GM18498 (cell line): ENCODE data around the gene ADCY4.
"Not testable (repeated sequence)": the region's sequence is repeated elsewhere in the genome, so short reads cannot be mapped to it uniquely, and the experiment has no call there.

Source experiments
- ATAC-seq: cut with Tn5 transposase; IDR thresholded peaks from one replicate; pipeline ENCODE4 v1.9.1; 2021; ENCODE audit warnings: mild to moderate bottlenecking, moderate library complexity; ENCODE audit not compliant: unreplicated experiment

Gene ADCY4

GRCh38 chr14:24334431-24335291, at the start of gene ADCY4:
Gene ADCY4, minus strand, starts transcription at chr14:24335071. Its CDS starts 419 bp downstream, at chr14:24334652.
- no peak for ATAC-seq

GRCh38 chr14:24384169-24384568, 49.3 kb upstream of the ADCY4 start:
- no peak for ATAC-seq

- no peak for ATAC-seq
Measured at GRCh38 chr14:24382064-24382371, 47.1 kb upstream of the ADCY4 start.

DNA sequence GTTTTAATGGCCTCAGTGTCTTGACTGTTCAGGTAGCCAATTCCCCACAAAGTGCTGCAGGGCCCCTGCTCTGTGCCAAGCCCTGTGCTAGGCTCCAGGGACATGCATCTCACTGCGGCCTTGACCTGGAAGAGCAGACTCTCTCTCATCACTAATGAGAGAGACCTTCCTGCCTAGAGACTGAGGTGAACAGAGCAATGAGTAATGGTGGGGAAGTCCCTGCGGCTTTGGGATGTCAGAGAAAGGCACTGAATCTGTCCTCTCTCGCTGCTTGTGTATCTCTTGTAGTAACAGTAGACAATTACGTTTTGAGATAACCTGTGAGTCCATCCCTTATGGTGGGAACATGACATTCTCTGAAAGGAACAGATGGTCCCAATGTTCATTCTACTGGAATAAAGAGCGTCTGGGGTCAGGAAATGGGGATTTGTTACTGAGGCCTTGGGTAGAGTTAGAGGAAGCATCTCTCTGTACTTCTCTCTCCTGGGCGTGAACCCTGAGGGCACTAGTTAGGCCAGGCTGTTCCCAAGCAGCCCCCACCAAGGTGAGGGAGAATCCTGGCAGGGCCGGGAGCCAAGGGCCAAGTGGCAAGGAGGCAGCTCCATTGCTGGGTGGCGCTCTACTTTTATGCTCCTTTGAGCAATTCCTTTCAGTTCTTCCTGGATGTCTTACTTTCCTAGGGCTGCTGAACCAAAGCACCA, 46.6 kb upstream of the ADCY4 start:
- no peak for ATAC-seq

GRCh38 chr14:24379907-24380730, 45.2 kb upstream of the ADCY4 start:
- no peak for ATAC-seq

DNA sequence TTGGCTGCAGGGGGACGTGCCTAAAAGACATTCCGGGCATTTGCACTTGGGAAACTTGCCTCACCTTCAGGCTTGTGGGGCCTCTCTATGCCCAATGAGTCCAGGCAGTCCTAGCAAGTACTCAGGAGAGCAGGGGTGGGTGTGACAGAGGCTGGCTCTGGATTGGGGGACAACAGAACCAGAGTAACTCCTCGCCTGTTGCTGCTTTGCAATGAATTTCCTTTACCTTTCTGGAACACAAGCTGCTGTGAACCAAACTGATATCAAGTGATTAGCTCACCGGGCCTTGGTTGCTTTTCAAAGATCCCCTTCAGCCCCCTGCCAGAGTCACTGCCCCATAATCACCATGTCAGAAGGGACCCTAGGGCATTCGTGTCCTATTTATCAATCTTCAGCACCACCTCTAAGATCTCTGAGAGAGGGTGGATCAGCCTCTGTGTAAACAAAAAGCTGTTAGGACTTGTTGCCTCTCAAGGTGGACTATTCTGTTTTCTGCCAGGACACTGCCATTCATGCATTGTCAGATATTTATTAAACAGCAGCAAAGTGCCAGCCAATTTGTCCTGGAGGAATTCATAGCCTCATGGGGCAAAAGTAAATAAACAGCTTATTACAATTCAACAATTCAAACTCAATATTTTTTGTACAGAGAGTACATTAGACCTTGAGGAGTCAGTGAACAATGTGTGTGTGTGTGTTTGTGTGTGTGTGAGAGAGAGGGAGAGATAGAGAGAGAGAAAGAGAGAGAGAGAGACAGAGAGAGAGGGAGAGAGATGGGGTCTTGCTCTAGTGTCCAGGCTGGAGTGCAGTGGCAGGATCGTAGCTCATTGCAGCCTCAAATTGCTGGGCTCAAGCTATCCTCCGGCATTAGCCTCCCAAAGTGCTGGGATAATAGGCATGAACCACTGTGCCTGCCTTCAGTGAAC, 44.4 kb upstream of the ADCY4 start:
- no peak for ATAC-seq

GRCh38 chr14:24378327-24378726, 43.5 kb upstream of the ADCY4 start:
- no peak for ATAC-seq

DNA sequence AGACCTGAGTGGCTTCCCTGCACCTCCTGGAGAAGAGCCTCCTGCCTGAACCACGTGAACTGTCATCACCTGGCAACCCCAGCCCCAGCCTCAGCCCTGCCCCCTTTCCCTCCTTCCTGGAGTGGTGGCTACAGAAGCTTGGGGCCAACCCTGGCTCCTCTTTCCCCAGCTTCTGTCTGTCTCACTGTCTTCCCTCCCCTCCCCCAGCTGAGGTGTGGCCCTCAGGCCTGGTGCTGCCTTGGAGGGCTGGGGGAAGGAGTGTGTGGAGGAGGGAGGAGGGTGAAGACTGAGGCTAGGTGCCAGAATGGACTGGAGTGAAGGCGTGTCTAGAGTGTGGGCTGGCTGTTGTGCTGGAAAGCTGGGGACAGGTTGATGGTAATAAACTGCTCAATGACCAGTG, 42.8 kb upstream of the ADCY4 start:
- no peak for ATAC-seq

DNA sequence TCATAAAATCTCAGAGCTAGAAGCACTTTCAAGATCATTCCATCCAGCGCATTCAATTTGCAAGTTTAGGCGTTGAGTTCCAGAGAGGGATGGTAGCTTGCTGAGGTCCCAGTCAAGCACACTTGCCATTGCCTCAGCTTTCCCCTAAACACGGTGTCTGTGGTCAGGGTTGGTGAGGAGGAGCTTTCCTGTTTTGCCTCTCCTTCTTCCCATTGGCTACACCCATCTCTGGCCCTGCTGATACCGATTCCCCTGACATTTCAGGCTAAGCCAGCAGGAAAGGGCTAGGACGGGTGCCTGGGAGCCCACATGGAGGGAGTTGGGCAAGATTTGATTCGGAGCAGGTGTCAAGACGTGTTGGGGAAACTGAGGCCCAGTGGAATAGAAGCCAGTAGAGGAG, 42.3 kb upstream of the ADCY4 start:
- ATAC-seq = no peak

GRCh38 chr14:24376448-24377070, 41.7 kb upstream of the ADCY4 start:
- no peak for ATAC-seq

GRCh38 chr14:24372701-24373416, 38.0 kb upstream of the ADCY4 start:
- ATAC-seq = no peak

DNA sequence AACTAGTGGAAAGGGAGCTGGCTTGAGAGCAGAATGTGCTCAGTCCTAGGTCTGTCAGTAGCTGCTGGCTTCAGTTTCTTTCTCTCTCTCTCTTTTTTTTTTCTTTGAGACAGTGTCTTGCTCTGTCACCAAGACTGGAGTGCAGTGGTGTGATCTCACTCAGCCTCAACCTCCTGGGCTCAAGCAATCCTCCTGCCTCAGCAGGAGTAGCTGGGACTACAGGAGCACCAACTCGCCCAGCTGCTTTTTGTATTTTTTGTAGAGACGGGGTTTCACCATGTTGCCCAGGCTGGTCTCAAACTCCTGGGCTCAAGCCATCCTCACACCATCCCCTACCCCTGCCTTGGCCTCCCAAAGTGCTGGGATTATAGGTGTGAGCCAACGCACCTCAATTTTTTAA, 36.7 kb upstream of the ADCY4 start:
- ATAC-seq = not testable (repeated sequence)

- ATAC-seq = no peak
Measured at GRCh38 chr14:24370748-24371147, 35.9 kb upstream of the ADCY4 start.

DNA sequence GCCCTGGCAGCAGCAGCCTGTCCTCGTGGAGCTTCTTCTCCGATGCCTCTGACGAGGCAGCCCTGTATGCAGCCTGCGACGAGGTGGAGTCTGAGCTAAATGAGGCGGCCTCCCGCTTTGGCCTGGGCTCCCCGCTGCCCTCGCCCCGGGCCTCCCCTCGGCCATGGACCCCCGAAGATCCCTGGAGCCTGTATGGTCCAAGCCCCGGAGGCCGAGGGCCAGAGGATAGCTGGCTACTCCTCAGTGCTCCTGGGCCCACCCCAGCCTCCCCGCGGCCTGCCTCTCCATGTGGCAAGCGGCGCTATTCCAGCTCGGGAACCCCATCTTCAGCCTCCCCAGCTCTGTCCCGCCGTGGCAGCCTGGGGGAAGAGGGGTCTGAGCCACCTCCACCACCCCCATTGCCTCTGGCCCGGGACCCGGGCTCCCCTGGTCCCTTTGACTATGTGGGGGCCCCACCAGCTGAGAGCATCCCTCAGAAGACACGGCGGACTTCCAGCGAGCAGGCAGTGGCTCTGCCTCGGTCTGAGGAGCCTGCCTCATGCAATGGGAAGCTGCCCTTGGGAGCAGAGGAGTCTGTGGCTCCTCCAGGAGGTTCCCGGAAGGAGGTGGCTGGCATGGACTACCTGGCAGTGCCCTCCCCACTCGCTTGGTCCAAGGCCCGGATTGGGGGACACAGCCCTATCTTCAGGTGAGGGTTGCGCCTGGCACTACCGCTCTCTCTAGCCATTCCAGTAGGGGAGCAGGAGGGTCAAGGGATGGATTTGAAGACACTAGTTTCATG, 35.2 kb upstream of the ADCY4 start:
- no peak for ATAC-seq

DNA sequence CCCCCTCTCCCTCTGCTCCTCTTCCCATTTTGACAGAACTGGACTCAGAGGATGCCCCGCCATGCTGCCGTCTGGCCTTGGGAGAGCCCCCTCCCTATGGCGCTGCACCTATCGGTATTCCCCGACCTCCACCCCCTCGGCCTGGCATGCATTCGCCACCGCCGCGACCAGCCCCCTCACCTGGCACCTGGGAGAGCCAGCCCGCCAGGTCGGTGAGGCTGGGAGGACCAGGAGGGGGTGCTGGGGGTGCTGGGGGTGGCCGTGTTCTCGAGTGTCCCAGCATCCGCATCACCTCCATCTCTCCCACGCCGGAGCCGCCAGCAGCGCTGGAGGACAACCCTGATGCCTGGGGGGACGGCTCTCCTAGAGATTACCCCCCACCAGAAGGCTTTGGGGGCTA, 34.6 kb upstream of the ADCY4 start:
- ATAC-seq = no peak

DNA sequence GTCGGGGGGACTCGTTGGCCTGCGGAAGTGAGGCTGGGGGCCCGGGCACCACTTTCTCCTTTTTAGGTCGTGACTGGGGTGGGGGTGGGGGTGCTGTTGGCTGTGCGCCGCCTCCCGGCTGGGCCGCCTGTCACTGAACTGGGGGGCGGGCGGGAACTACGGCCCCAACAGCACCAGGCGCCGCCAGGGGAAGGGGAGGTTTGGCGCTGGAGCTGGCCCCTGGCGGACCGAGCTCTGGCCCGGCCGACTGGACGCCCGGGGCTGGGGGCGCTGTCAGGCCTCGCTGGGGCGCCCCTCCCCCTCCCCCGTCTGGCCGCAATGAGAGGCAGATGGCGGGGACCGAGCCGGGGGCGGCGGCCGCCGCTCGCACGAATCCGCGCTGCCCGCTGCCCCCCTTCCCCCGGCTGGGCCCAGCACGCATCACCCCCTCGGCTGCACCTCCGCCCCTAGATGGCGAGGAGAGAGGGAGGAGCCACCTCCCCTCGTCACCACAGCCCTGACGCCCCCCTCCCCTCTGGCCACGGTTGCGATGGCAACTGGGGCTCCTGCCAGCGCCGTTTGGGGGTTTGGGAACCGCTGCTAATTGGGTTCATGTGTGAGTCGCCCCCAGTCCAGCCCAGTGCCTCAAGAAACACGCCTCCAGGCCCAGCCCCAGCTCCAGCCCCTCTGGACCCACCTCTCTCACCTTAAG, 33.8 kb upstream of the ADCY4 start:
- ATAC-seq = no peak

DNA sequence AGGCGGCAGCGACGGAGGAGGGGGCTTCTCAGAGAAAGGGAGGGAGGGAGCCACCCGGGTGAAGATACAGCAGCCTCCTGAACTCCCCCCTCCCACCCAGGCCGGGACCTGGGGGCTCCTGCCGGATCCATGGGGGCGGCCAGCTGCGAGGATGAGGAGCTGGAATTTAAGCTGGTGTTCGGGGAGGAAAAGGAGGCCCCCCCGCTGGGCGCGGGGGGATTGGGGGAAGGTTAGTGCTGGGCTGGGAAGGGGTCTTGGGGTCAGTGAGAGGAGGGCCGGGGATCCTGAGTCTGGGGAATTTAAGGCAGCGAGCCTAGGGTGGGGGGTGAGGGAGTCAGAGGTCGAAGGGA, 33.3 kb upstream of the ADCY4 start:
- ATAC-seq = no peak

- no peak for ATAC-seq
Measured at GRCh38 chr14:24367514-24368211, 32.8 kb upstream of the ADCY4 start, which contains the start of gene NFATC4. Gene NFATC4, plus strand, starts transcription at chr14:24368184. Its CDS starts 157 bp downstream, at chr14:24368341.
